HL-60/S4 treated with retinoic acid at 250 ng/mL for 4 days and 3 days (cell line): Measurements from ENCODE around the gene INPP5D.
"Not testable (repeated sequence)": the region's sequence is repeated elsewhere in the genome, so short reads cannot be mapped to it uniquely, and the experiment has no call there.

Source experiments
- in situ Hi-C: fragments of 300-500 bp; cut with MboI; formaldehyde crosslinking; loops from 2 replicates; pipeline ENCODE4 v1.7.0; 2022; ENCODE audit warnings: low sequenced_read_pairs

The INPP5D gene

DNA sequence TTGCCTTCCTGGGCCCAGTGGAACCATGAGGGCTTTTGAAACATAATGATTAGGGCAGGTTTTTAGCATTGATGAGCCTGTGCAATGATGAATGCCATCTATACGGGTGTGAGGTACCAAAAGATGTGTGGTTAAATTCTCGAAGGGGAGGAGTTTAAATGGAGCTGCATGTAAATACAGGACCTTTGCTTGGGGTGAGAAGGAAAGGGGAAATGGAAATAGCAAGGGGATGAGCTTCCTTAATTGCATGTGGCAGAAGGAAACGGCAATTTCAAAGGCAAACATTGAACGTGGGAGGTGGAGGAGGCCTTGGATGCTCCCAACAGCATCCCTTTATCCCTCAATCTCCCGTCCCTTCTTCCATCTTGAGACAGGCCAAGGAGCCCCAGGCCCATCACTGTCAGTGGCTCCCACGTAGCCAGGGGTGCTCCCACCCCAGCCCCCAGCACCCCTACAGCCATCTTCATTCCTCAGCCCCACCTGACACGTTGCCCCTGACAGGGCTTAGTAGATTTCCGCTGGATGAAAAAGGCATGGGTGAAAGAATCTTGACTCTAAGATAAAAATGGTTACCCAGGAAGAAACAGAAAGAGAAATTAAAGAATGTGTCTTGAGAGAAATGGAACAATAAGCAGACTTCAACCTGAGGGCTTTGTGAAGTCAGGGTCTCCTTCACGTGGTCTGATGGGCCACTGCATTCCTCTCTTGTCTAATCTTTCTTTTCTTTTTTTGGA, 32.5 kb downstream of the INPP5D start:
- in situ Hi-C loops, result no loop called here

DNA sequence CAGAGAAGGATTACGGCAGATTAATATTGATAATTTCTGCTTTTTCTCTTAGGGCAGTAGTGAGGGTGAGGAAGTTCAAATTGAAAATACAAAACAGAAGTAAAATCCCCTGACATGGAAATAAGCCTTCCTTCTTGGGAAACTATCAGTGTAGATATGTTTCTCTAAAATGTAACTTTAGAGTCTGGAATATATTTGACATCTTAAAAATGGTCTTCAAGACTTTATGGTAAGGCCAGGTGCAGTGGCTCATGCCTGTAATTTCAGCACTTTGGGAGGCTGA, 33.0 kb downstream of the INPP5D start:
- in situ Hi-C loops, result no loop called here

DNA sequence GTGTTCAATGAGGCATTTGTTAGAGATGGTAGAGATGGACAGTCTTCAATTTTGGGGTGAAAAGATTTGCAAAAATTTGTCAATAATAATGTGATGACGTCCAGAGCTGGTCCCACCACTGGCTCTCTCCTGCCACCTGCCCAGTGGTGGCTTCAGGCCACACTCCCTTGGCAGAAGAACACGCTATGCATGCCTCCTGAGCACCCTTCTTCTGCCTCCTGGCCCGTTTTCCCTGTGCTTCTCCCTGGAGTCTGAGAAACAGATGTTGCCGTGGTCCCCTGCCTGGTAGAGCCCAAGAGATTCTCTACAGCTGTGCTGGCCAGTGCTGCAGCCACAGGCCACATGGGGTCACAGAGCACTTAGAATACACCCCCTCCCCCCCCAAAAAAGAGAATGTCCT, 33.6 kb downstream of the INPP5D start:
- in situ Hi-C loops, result no loop called here

DNA sequence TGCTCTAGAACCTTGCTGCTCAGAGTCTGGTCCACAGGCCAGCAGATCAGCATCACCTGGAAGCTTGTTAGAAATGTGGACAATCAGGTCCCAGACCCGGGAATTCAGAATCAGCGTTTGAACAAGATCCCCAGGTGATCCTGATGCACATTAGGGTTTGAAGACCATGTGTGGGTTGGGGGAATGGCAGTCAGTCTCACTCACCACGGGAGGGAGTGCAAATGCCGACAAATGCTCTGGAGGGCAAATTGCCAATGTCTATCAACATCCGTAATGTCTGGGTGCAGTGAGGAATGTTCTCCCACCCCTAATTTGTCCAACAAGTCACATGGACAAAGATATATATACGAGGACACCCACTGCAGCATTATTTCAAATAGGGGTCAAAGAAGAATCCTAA, 34.5 kb downstream of the INPP5D start:
- in situ Hi-C loops, result no loop called here

DNA sequence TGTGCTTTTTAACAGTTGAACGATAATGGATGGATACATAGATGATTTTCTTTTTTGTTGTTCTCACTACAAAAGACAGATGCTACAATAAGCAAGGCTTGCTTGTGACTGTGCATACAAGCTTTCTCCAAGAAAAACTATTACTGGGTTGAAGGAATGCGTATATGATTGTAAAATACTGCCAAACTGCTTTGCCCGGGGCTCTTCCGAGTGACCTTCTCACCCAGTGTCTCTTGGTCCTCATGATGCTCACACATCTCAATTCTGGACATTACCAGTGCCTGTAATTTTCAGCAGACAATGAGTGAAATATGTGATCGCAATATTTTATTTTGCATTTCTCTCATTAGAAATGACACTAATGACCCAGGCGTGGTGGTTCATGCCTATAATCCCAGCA, 35.9 kb downstream of the INPP5D start:
- in situ Hi-C loops, result no loop called here

DNA sequence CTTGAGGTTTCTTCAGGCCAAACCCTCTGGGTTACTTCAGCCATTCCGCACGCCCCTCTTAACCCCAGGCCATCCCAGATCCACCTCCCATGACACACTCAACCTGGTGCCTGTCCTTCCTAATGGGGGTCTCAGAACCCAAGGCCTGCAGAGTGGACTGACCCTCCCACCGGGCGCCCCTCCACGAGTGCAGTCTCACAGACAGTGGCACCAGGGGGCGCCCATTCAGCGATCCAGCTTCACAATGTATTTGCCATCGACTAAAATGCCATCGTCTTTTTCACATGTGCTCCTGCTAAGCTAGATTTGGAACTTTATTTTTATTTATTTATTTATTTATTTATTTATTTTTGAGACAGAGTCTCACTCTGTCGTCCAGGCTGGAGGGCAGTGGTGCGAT, 38.5 kb downstream of the INPP5D start:
- in situ Hi-C loops, result no loop called here

DNA sequence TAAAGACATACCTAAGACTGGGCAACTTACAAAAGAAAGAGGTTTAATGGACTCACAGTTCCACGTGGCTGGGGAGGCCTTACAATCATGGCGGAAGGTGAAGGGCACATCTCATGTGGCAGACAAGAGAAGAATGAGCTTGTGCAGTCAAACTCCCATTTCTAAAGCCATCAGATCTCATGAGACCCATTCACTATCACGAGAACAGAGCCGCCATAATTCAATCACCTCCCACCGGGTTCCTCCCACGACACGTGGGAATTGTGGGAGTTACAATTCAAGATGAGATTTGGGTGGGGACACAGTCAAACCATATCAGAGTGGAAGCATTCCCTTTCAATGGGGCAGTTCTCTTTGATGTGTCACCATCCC, 39.7 kb downstream of the INPP5D start:
- in situ Hi-C loops, result not testable (repeated sequence)

DNA sequence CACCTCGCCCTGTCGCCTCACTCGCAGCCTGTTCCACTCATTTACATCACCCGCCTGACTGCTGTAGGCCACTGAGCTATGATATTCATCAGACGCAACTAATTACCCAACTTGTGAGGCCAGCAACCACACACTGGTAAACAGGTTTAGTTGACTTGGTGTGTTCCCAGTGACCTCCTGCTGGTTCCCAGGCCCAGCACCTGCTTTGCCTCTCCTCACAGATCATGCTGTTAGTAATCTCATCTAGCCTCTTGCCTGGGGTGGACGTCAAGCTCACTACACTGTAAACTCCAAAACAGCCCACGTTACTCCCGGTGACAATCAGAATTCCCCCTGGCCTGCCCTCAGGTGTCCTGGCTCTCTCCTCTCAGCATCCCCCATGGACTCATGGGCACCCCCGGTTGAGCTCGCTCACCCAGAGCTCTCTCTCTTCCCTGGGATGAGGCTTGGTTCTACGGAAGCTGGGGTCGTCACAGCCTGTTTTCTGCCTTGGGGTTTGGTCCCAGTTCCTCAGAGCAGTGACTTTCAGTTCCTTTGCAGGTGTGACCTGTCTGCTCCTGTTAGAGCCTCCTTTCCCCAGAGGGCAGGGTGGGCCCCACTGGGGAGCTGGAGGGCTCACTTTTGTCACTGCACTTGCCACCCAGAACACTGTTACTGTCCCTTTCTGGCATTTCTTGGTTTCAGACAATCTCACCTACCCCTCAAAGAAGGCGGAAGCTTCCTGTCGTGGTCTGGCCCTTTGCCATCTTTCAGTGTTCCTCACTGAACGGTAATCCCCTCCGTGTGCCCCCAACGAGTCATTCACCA, 40.3 kb downstream of the INPP5D start:
- in situ Hi-C loops, result no loop called here

DNA sequence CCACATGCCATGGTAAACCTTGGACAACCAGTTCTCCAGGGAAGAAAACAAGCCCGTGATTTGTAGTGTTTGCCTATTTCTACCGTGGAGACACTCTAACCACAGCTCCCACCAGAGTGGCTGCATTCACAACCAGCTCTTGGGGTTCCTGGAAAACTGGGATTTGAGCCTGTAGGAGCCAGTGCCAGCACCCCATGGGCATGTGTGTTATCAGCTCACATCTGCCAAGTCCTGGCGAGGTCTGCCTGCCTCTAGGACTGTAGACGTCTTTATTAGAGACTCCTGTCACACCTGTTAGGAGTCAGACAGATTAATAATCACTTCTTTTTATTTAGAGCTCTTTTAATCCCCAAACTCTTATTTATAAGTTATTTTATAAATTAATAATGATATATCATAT, 41.0 kb downstream of the INPP5D start:
- in situ Hi-C loops, result no loop called here

DNA sequence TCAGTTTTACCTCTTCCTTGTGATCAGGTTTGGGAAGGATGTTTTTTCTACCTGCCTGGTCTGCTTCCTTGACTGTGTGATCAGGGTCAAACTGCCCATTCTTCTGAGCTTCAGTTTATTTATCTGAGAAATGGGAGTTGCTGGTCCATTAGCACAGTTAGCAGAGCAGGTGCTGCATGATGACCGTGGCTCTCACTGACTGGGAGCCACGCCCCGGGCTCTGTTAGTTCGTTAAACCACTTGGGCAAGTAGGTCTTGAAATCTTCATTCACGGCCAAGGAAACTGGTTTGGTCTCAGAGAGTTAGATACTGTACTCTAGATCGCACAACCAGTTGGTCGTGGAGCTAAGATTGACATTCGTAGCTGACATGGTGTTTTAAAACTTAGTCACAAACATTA, 41.7 kb downstream of the INPP5D start:
- in situ Hi-C loops, result no loop called here

DNA sequence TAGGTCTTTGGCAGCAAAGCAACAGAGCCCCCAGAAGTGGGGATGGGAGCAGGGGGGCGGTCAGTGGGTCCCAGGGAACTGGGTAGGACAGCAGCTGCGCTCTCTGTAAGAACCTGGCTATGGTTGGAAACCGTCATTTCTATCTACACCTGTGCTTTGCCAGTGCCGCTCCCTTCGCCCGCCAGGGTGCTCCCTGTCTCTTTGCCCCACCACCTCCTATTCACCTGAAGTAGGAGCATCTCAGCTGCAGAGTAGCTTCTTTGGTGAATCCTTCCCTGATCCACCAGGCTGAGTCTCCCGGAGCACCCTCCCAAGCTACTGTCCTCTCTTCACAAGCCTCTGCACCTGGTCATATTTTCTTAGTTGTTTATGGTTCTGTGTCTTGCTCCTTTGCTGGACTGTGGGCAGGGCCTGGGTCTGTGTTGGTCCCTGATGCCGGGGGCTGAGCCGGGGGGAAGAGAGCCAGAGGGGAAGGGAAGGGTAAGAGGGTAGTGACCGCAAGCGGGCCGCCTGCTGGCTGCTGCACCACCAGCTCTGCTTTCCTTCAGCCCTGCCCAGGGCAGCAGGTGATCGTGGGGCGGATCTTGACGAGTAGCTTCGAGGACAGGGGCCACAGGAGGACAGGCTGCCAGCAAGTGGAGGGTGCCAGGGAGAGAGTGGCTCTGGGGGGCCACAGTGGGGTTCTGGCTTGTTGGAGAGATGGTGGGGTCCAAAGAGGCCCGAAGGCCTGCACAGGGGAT, 45.2 kb downstream of the INPP5D start:
- in situ Hi-C loops, result no loop called here

DNA sequence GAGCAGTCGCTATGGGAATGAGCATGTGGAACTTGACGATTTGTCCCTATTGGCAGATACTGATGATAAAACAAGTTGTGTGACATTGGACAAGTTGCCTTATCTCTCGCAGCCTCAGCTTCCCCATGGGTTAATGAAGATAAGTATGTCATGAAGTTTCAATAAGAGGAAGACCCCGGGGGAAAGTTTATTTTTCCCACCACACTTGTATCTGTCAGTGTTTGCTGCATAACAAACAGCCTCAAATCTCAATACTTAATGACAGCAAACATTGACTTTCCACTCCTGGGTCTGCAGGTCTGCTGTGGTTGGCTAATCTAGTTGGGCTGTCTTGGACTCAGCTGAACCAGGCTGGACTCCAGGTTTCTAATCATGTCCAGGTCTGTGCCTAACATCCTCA, 45.8 kb downstream of the INPP5D start:
- in situ Hi-C loops, result no loop called here

DNA sequence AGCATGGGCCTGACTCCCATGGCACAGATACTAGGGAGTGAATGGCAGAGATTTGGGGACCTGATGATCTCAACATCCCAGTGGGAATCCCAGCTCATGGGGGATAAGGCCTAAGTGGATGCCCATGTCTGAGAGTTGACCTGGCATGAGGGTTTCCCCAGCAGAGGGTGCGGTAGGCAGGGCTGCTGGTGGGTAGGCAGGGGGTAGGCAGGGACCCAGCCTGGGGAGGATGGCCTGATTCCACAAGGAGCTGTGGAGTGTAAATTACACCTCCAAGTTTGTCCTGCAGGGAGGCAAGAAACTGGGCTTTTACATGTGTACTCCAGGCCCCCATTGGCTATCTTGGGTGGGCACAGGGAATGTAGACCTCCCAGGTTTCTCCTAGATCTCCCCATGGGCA, 46.9 kb downstream of the INPP5D start:
- in situ Hi-C loops, result no loop called here

DNA sequence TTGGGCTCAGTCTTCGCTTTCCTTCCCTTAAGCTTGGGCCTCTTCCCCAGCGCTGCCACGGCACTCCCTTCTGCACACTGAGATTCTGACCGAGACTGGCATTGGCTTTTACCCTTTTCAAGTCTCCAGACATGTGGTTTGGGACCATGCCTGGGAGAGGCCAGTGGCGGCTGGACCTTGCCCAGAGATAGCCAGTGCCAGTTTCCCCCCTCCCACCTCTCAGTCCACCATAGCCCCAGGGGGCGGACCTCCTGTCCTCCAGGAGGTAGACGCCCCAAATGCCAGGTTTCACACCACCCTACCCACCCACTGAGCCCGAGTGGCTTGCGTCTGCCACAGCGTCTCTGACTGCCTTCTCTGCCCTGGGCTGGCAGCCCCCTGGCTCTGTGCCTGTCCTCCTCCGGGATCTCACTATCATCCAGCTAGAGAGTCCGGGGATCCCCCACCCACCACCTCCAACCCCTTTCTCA, 47.7 kb downstream of the INPP5D start:
- in situ Hi-C loops, result no loop called here

DNA sequence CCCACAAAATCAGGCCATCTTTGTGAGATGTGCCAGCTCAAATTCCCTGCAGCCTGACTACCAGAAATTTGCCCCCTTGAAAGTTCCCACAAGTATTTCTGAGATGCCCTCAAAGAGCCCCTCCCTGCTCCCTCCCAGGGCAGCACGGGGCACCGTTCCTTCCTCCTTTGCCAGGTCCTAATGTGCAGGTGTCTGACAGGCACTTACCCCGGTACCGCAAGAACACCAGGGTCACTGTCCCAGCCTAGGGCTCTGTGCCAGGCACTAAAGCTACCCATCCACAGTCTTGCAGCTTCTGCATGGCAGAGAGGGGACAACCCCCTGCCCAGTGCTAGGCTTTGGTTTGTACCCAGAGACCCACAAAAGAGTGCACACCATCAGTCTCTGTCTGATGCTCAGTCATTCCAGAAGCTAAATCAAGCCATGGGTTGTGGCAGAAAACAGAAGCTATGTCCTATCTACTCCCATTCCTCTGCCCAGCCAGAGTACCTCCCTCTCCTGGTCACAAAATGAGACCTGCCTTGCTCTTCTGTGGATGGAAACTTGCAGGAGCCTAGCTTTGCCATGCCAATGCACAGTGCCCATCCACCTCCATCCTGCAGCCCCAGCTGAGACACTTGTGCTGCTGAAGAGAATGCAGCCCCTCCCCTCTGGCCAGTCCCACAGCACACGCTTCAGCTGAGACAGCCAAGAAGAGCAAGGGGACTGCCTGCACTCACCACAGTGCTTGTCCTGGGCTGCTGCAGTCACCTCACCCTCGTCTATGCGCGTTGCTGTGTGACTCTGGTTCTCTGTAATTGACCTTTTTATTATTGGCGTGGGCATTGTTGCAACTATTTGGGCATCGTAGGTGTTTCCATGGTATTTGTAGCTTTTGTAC, 48.7 kb downstream of the INPP5D start:
- in situ Hi-C loops, result no loop called here

DNA sequence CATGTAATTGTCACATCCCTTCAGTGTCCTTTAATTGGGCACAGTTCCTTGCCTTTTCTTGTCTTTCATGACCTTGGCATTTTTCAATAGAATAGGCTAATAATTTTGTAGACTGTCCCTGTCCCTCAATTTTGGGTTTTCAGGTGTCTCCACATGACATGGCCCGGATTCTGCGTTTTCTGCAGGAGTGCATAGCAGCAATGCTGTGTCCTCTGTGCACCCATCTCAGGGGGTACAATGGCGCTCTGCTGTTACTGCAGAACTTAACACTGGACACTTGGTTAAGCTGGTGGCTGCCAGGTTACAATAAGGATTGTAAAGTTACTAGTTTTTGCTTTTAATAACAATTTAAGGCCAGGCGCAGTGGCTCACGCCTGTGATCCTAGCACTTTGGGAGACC, 51.3 kb downstream of the INPP5D start:
- in situ Hi-C loops, result no loop called here

DNA sequence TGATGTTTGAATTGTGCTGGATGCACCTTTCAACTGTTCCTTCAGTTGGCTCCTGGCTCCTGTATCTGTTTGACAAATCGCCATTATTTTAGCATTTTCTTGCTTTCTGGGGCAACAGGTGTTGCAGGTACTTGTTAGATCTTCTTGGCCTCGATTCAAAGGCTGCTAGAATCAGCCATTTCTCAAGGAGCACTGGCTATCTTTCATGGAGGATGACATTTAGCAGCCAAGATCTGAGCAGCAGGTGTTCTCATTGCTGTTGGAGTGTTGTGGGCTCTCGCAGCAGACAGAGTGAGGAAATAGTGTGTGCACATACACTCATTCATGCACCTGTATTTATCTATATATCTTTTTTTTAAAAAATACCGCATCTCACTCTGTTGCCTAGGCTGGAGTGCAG, 52.2 kb downstream of the INPP5D start:
- in situ Hi-C loops, result no loop called here

DNA sequence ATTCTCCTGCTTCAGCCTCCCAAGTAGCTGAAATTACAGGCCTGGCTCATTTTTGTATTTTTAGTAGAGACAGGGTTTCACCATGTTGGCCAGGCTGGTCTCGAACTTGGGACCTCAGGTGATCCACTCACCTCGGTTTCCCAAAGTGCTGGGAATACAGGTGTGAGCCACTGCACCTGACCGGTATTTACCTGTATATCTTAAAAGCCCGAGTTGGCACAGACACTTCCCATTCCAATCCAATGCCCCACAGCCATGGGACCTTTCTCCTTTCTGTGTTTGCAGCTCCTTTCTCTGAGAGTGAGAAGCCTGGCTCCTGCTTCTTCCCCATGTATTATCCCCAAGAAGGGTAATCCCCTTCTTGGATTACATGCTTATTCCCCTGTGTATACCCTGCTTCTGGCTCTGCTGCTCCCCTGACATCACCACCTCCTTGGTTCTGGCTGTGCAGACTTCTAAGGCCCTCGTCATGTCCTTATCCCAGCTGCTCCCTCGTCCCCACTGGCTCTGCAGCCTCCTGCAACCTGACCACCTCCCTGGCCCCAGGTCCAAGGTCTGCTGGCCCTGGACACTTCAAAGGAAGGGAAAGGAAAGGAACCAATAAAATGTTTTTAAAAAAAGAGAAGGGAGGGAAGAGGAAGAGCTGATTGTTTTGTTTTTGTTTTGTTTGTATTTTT, 52.8 kb downstream of the INPP5D start:
- in situ Hi-C loops, result no loop called here

DNA sequence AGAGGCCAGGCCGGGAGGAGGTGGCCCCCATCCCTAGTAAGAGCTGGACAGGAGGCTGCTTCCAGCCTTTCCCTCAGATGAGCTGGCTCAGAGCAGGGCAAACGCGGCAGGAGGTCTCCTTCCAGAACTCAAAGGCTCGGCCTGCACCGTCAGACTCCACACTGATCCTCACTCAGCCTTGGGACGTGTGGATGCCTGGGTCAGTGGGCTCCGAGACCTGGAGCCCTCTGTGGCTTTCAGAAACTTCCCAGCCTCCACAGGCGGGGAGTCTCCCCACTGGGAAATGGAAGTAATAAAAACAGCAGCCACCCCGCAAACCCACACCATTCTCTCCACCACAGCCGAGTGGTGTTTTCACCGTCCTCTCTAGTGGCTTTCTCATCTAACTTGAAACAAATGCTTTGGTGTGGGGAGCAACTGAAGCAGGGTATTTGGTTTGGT, 54.3 kb downstream of the INPP5D start:
- in situ Hi-C loops, result no loop called here

DNA sequence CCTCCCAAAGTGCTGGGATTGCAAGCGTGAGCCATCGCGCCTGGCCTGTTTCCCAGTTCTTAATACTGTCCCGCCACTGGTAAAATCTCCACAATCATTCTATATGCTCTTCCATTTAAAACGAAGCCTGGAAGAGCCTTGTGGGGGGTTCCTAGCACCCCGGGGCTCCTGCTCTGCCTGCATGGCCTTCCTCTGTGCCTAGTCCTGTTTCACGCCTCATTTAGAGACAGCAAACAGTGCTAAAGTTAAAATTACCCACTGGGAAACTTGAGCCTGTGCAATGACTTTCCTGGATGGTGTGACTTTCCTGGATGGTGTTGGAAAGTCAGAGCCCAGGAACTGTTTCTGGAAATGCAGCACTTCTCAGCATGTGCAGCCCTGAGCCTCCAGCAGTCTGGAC, 55.0 kb downstream of the INPP5D start:
- in situ Hi-C loops, result no loop called here
